GM19351 (cell line): ENCODE results near the gene AKR1B15.

Source experiments
- ATAC-seq: cut with Tn5 transposase; IDR thresholded peaks from one replicate; pipeline ENCODE4 v1.9.1; 2021; ENCODE audit warnings: mild to moderate bottlenecking, moderate library complexity; ENCODE audit not compliant: unreplicated experiment

The AKR1B15 gene

DNA sequence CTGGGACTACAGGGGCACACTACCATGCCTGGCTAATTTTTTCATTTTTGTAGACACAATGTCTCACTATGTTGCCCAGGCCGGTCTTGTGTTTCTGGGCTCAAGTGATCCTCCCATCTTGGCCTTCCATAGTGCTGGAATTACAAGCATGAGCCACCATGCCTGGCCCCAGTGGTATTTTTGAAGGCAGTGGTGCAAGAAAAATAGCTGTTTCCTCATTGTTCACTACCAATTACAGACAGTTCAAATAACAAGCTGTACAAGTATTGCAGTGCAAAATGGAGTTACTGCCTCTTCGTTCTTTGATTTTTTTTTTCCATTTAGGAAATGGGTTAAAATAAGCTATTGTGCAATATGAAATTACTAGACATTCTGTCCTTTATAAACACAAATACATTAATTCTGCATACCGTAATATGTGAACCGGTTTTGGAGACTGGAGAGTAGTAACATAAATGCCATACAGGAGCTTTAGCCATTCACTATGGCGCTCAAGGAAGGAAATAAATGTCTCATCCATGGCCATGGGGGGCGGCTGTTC lies 62.8 kb downstream of the AKR1B15 start:
- ATAC-seq, result no peak

DNA sequence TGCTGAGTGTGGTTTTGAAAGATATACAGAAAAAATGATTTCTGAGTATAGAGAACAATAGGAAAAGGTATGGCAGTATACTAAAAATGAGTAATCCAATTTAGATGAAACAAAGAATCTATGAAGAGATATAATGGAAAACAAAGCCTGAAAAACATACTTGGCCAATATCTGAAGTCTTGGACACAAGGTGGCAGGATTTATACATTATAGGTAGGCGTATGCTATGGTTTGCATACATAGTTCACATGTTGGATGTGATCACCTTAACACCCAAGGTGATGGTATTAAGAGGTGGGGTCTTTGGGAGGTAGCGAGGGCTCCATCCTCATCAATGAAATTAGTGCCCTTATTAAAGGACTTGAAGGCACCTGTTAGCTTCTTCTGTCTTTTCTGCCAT lies 63.3 kb downstream of the AKR1B15 start:
- ATAC-seq, result no peak

DNA sequence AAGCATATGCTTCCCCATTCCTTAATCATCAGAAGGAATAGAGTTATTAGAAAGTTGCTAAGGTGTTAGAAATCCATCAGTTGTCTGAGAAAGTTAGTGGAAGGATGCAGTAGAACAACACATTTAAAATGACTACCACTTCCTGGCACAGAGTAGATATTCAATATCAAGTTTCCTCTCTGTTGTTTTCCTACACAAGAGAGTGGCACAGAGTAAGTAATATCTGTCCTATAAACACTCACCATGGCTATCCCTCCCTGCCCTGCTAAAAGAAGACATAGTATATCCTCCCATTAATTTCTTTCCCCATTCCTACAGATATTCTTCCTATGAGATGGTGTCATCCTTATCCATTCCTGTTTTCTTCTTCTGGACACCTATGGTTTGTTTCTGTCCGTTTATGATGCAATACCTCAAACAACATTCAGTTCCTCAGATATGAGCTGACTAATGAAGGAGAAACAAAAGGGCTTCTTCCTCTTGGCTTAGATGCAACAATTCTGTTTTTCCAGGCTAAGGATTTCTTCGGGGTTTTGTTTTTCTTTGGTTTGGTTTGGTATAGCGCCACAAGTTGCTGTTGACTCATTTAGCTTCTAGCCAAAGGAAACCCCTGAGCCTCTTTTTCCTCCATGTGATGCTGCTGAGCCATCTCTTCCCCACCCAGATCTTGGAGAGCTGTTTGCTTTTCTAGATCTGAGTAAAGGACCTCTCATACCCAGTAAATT lies 64.9 kb downstream of the AKR1B15 start:
- no peak for ATAC-seq

DNA sequence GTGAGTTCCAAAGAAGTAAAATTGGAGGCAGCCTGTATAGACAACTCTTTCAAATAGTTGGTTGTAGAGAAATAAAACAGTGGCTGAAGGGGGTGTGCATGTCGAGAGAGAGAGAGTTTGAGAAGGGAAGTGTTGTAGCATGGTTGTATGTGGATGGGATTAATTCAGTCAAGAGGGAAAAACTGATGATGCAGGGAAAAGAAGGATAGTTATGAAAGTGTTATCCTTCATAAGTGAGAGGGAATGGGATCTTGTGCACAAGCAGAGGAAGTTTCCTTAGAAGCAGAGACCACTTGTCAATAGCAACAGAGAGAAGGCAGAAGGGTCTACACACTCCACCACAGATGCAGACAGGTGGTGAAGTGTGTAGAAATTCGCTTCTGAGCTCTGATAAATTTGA lies 67.7 kb downstream of the AKR1B15 start:
- no peak for ATAC-seq

DNA sequence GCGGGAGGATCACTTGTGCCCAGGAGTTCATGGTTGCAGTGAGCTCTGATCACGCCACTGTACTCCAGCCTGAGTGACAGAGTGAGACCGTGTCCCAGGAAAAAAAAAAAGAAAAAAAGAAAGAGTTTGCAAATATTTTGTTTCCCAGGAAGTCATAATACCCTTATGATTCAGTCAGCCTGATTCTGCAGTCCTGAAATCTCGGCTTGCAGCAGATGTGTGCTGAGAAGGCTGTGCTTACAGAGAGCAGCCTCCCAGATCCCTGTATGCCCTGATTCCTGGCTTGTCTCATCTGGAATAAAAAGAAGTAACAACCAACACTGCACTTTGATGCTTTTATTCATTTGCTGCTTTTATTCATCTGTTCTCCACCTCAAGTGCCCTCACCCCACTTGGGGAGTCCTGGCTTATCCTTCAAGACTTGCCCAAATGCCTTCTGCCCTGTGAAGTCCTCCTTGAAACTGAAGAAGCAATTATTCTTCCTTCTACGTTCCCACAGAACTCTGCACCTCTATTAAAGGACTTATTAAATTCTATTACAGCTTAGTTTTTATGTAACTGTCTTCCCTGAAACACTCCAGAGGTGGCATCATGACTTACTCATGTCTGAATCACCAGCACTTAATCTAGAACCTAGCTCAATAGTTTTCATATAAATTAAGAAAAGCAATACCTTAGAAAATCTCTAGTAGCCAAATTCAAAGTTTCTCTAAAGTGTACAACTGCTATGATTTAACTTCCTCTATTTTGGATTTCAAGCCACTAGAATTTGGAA lies 70.0 kb downstream of the AKR1B15 start:
- ATAC-seq, result no peak

DNA sequence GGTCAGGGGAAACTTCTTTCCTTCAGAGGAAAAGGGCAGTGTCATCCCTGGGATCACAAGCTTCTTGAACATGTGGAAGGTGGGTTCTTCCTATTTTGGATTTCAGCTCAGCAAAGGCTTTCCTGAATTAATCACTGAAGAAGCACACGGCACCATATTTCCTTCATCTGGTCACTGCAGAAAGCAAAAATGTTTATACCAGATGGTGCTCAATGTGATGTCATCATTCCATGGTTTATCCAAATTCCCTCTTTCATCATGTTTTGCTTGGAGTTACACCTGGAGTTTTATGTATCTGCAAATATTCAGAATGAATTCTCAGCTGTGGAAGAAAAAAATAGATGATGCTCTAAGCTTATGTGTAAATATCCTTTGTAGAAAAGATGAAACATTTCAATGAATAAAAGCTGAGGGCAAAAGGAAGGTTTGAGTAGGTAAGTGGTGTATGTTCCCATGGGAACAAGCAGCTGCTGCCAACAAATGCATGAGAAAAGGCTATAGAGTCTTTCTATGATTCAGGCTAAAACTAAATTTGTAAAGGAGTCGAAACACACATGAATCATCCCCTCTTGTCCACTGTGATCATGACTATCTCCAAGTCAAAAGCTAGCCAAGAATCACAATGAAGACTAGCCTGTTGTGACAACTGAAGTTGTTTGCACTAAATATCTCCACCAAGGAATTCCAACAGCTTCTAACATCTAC lies 70.9 kb downstream of the AKR1B15 start:
- ATAC-seq, result no peak

DNA sequence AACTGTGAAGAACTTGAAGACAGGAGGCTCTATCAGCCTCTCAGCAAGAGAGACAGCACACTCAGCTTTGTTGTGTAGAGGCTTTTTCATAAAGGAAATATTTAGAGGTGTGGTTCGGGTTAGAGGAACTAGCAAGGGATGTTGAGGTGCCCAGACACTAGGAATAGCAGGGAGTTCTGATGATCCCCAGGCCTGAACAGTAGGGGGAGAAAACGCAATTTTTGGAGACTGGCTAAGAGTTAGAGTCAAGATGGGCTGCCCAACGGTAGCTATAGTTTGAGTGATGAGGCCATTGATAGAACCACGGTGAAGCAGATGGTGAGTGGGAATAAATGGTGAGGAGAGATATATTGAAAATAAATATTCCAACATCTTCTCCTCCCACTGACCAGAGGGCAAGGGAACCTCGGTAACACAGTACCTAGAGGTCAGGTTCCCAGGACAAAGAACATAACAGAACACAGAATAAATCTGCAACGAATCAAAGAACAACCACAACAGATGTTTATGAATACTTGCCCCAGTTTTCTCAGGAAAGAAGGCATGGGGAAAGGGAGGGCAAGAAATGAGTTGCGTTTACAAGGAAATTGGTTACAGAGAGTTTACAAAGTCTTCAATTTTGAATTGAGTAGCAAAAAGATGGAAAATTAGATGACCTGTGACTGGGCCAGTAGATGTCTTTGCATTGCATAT lies 73.5 kb downstream of the AKR1B15 start:
- no peak for ATAC-seq

DNA sequence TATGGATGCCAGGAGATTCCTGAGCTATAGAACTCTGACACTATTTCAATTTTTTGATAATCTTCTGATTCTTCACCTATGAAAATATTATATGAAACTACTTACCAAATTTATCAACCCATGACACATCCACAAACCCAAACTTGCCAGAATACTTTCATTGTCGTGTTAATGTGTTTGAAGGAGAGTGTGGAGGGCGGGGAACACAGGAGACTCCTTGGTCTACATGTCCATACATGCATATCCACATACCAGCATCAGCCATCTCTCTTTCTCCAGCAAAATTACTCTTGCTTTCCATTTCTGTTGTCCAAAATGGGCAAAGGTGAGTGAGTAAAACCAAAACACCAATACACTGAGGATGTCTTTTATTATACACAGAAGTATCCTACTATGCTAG lies 74.3 kb downstream of the AKR1B15 start:
- no peak for ATAC-seq

DNA sequence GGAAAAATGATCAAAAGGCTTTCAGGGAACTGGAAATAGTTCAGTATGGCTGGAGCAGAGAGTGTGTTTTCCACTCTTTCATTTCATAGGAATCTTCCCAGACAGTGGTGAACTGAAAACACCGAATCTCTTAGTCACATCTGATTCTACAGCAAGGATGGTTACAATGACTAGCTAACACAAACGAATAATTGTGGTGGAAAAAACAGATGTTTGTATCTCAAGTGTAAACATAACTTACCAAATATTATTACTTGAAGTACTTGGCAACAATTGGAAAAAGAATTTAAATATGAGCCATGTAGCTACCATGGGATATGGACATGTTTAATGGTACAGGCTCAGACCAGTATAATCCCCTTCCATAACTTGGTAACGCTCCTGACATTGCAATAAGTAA lies 76.6 kb downstream of the AKR1B15 start:
- ATAC-seq, result no peak

DNA sequence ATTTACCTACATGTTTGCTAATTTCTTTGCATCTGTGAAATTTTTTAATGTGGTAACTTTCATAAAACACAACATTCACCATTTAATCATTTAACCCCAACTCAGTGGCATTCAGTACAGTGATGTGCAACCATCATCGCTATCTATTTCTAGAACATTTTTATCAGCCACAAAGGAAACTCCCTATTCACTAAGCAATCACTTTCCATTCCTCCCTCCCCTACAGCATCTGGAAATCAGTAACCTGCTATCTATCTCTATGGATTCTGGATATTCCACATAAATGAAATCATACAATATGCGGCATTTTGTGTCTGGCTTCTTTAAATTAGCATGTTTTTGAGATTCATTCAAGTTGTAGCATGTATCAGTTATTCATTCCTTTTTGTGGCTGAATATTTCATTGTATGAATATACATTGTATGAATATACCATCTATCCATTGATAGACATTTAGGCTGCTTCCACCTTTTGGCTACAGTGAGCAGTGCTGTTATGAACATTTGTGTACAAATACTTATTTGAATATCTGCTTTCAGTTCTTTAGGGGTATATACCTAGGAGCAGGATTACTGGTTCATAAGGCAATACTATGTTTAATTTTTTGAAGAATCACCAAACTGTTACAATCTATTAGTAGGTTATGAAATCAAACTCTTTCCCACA lies 78.3 kb downstream of the AKR1B15 start:
- ATAC-seq, result no peak

DNA sequence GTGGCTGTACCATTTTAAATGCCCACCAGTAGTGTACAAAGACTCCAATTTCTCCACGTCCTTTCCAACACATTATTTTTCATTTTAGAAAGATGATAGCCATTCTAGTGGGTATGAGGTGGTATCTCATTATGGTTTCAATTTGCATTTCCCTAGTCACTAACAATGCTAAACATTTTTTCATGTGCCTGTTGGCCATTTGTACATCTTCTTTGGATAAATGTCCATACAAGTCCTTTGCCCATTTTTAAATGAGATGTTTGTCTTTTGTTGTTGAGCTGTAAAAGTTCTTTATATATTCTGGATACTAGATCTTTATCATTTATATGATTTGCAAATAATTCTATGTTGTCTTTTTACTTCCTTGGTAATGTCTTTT lies 78.9 kb downstream of the AKR1B15 start:
- no peak for ATAC-seq

DNA sequence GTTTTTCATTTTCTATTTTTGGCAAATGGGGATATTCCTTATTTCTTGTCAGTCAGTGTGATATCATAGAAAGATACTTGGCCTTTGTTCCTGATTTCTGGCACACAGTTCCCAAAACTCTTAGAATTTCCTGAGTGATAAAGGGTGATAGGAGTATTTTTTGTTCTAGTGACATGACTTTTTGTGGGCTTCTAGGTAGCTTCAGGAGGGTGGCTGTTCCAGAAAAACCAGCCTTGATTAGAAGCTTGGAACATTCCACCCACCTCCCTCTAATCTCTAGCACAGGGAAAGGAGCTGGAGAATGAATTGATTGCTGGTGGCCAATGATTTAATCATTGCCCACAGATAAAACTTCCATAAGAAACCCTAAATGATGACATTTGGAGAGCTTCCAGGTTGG lies 80.5 kb downstream of the AKR1B15 start:
- no peak for ATAC-seq
